DND-41 (cell line): ENCODE data around the gene HLA-DQA1.

Experiments used
- ATAC-seq: fragments of 200-7000 bp; cut with Tn5 transposase; 3 replicates; pipeline ENCODE4 v1.9.1; 2021; ENCODE audit warnings: low read depth; ENCODE audit not compliant: insufficient read depth
- DNase-seq: peaks from one replicate; pipeline ENCODE4 v3.0.0-alpha.2; 2020
- H2AFZ ChIP-seq: 2 replicates; pipeline ENCODE4 v1.6.0; 2012; ENCODE audit warnings: low read depth, low read length
- H3K27ac ChIP-seq: 2 replicates; pipeline ENCODE4 v1.5.1; 2012; ENCODE audit warnings: low read length, inconsistent platforms
- H3K27me3 ChIP-seq: fragments of 200-600 bp; sonication (generic); 2 replicates; pipeline ENCODE4 v1.6.0; 2012; ENCODE audit warnings: low read length, mild to moderate bottlenecking, inconsistent platforms; ENCODE audit not compliant: insufficient read depth, poor library complexity
- H3K36me3 ChIP-seq: 2 replicates; pipeline ENCODE4 v1.5.1; 2012; ENCODE audit warnings: low read length, inconsistent platforms; ENCODE audit not compliant: insufficient read depth
- H3K4me1 ChIP-seq: 2 replicates; pipeline ENCODE4 v1.5.1; 2012; ENCODE audit warnings: mild to moderate bottlenecking, low read length; ENCODE audit not compliant: insufficient read depth
- H3K4me2 ChIP-seq: 2 replicates; pipeline ENCODE4 v1.6.0; 2012; ENCODE audit warnings: mild to moderate bottlenecking, moderate library complexity, low read length, inconsistent platforms; ENCODE audit not compliant: insufficient read depth
- H3K4me3 ChIP-seq, 2 experiments: fragments of 200-600 bp in 1 of 2; shearing (Covaris generic) in 1 of 2; 2 replicates each; pipeline ENCODE4 v1.5.1; 2012 to 2016; ENCODE audit warnings: inconsistent platforms in 2 of 2, low read length in 2 of 2, mild to moderate bottlenecking in 2 of 2, low read depth in 1 of 2, moderate library complexity in 1 of 2
- H3K79me2 ChIP-seq: 2 replicates; pipeline ENCODE4 v1.6.0; 2012; ENCODE audit warnings: low read length, inconsistent platforms; ENCODE audit not compliant: insufficient read depth
- H3K9ac ChIP-seq: 2 replicates; pipeline ENCODE4 v1.6.0; 2012; ENCODE audit warnings: low read depth, mild to moderate bottlenecking, inconsistent platforms, low read length, moderate library complexity
- H3K9me3 ChIP-seq: 2 replicates; pipeline ENCODE4 v1.5.1; 2012; ENCODE audit warnings: low read length, moderate library complexity, mild to moderate bottlenecking, inconsistent platforms; ENCODE audit not compliant: insufficient read depth, severe bottlenecking
- H4K20me1 ChIP-seq: 2 replicates; pipeline ENCODE4 v1.6.0; 2012; ENCODE audit warnings: low read length; ENCODE audit not compliant: insufficient read depth
- CTCF ChIP-seq: IDR thresholded peaks from 2 replicates; pipeline ENCODE4 v1.5.1; 2012; ENCODE audit warnings: borderline replicate concordance, low read length, moderate library complexity, mild to moderate bottlenecking; ENCODE audit not compliant: poor library complexity, severe bottlenecking; ENCODE audit errors: extremely low read depth
- EZH2 ChIP-seq: IDR thresholded peaks from 3 replicates; pipeline ENCODE4 v1.6.1; 2012; ENCODE audit warnings: borderline replicate concordance, low read depth, mild to moderate bottlenecking, moderate library complexity, low read length, inconsistent platforms; ENCODE audit not compliant: severe bottlenecking

The HLA-DQA1 gene

GRCh38 chr6:32689531-32690501 is 52.6 kb downstream of the HLA-DQA1 start:
- no peak overlapping the region for H2AFZ ChIP-seq
- no peaks in the 10 kb centered on the region for H3K27me3 ChIP-seq
- no peaks in the 10 kb centered on the region for H3K36me3 ChIP-seq
- no peaks in the 10 kb centered on the region for H3K79me2 ChIP-seq
- no peak for ATAC-seq
- DNase-seq = no peak
- H4K20me1 ChIP-seq = no peaks in the 10 kb centered on the region
- H3K27ac ChIP-seq = no peak overlapping the region
- no peaks in the 10 kb centered on the region for H3K9me3 ChIP-seq
- TF ChIP-seq CTCF = no peak
- no peak for TF ChIP-seq EZH2
- no peak overlapping the region for H3K4me3 ChIP-seq
- no peak overlapping the region for H3K9ac ChIP-seq
- H3K4me2 ChIP-seq = no peak overlapping the region
- peaks cover 30% of the 10 kb centered on the region for H3K4me1 ChIP-seq

- Histone ChIP-seq H3K79me2 (no peaks in the 10 kb centered on the region), H2AFZ (no peak overlapping the region), H3K4me3 (no peak overlapping the region), H3K27ac (no peak overlapping the region), H3K36me3 (no peaks in the 10 kb centered on the region), H3K4me1 (peaks cover 8% of the 10 kb centered on the region), H4K20me1 (no peaks in the 10 kb centered on the region), H3K27me3 (peaks cover 4% of the 10 kb centered on the region), H3K9me3 (no peaks in the 10 kb centered on the region), H3K4me2 (no peak overlapping the region), H3K9ac (no peak overlapping the region)
- DNase-seq (peak; percentile 30), ATAC-seq (no peak)
- TF ChIP-seq EZH2 (no peak), CTCF (peak; percentile 67)
These were observed 54.8 kb downstream of the HLA-DQA1 start for GRCh38 chr6:32692019-32692418.
